Muscle layer of colon (tissue), 2 donors: Measurements from ENCODE around the gene STAMBPL1.

Experiments
- H3K27ac ChIP-seq: one replicate; pipeline ENCODE4 v1.7.0; 2013; ENCODE audit warnings: low read depth, mild to moderate bottlenecking, low read length, moderate library complexity
- H3K27me3 ChIP-seq, 2 donors: one replicate each; pipeline ENCODE4 v1.7.0; 2013; ENCODE audit warnings: low read length in 2 of 2, mild to moderate bottlenecking in 2 of 2; ENCODE audit not compliant: insufficient read depth in 2 of 2, control insufficient read depth in 1 of 2
- H3K36me3 ChIP-seq: one replicate; pipeline ENCODE4 v1.7.0; 2013; ENCODE audit warnings: mild to moderate bottlenecking, low read length; ENCODE audit not compliant: insufficient read depth
- H3K4me1 ChIP-seq: one replicate; pipeline ENCODE4 v1.7.0; 2013; ENCODE audit warnings: mild to moderate bottlenecking, low read length; ENCODE audit not compliant: insufficient read depth
- H3K4me3 ChIP-seq, 2 donors: one replicate each; pipeline ENCODE4 v1.7.0; 2013; ENCODE audit warnings: low read length in 2 of 2, low read depth in 1 of 2, mild to moderate bottlenecking in 1 of 2, moderate library complexity in 1 of 2
- H3K9ac ChIP-seq: one replicate; pipeline ENCODE4 v1.7.0; 2013; ENCODE audit warnings: low read length
- H3K9me3 ChIP-seq: one replicate; pipeline ENCODE4 v1.7.0; 2013; ENCODE audit warnings: mild to moderate bottlenecking, low read length
- donor health status: abdominal sarcoma.
- donor health status: Adenocarcinoma of cecum.

The STAMBPL1 gene

GRCh38 chr10:88858491-88858890, 21.6 kb upstream of the STAMBPL1 start:
- Histone ChIP-seq H3K27me3 (no peaks in the 10 kb centered on the region), H3K9ac (no peak overlapping the region), H3K4me3 (no peak overlapping the region), H3K36me3 (no peaks in the 10 kb centered on the region), H3K9me3 (no peaks in the 10 kb centered on the region), H3K27ac (no peak overlapping the region), H3K4me1 (no peaks in the 10 kb centered on the region)

GRCh38 chr10:88861036-88861435, 19.0 kb upstream of the STAMBPL1 start:
- Histone ChIP-seq H3K36me3 (no peaks in the 10 kb centered on the region), H3K27ac (no peak overlapping the region), H3K4me1 (no peaks in the 10 kb centered on the region), H3K4me3 (no peak overlapping the region), H3K27me3 (no peaks in the 10 kb centered on the region), H3K9ac (no peak overlapping the region), H3K9me3 (no peaks in the 10 kb centered on the region)

GRCh38 chr10:88865281-88865876, 14.7 kb upstream of the STAMBPL1 start:
- no peak overlapping the region for H3K27ac ChIP-seq

GRCh38 chr10:88866454-88866853, 13.6 kb upstream of the STAMBPL1 start:
- H3K27ac ChIP-seq: no peak overlapping the region
- H3K9ac ChIP-seq: no peak overlapping the region
- no peak overlapping the region for H3K4me3 ChIP-seq
- H3K36me3 ChIP-seq: no peaks in the 10 kb centered on the region
- H3K9me3 ChIP-seq: no peaks in the 10 kb centered on the region
- no peaks in the 10 kb centered on the region for H3K27me3 ChIP-seq
- no peaks in the 10 kb centered on the region for H3K4me1 ChIP-seq

More at GRCh38 chr10:88865281-88865876, 14.7 kb upstream of the STAMBPL1 start:
- Histone ChIP-seq H3K27me3 (no peaks in the 10 kb centered on the region), H3K9ac (no peak overlapping the region), H3K36me3 (no peaks in the 10 kb centered on the region), H3K4me1 (no peaks in the 10 kb centered on the region), H3K4me3 (no peak overlapping the region), H3K9me3 (no peaks in the 10 kb centered on the region)

GRCh38 chr10:88870089-88870488, 10.0 kb upstream of the STAMBPL1 start:
- Histone ChIP-seq H3K9ac (no peak overlapping the region), H3K4me1 (no peaks in the 10 kb centered on the region), H3K27ac (no peak overlapping the region), H3K27me3 (no peaks in the 10 kb centered on the region), H3K36me3 (no peaks in the 10 kb centered on the region), H3K4me3 (no peak overlapping the region), H3K9me3 (no peaks in the 10 kb centered on the region)

GRCh38 chr10:88873757-88874156, 6.3 kb upstream of the STAMBPL1 start:
- Histone ChIP-seq H3K4me3 (no peak overlapping the region), H3K4me1 (no peaks in the 10 kb centered on the region), H3K27me3 (no peaks in the 10 kb centered on the region), H3K9ac (no peak overlapping the region), H3K9me3 (no peaks in the 10 kb centered on the region), H3K36me3 (no peaks in the 10 kb centered on the region), H3K27ac (no peak overlapping the region)

GRCh38 chr10:88874281-88874680, 5.8 kb upstream of the STAMBPL1 start:
- Histone ChIP-seq H3K4me1 (no peaks in the 10 kb centered on the region), H3K27ac (no peak overlapping the region), H3K4me3 (no peak overlapping the region), H3K9me3 (no peaks in the 10 kb centered on the region), H3K27me3 (no peaks in the 10 kb centered on the region), H3K36me3 (no peaks in the 10 kb centered on the region), H3K9ac (no peak overlapping the region)

- Histone ChIP-seq H3K4me3 (no peak overlapping the region), H3K9me3 (no peaks in the 10 kb centered on the region), H3K27me3 (no peaks in the 10 kb centered on the region), H3K4me1 (peaks cover 4% of the 10 kb centered on the region), H3K9ac (no peak overlapping the region), H3K36me3 (no peaks in the 10 kb centered on the region), H3K27ac (no peak overlapping the region)
These were observed 5.0 kb upstream of the STAMBPL1 start for GRCh38 chr10:88875081-88875480.

GRCh38 chr10:88877298-88877697, 2.7 kb upstream of the STAMBPL1 start:
- Histone ChIP-seq H3K27ac (no peak overlapping the region), H3K27me3 (no peaks in the 10 kb centered on the region), H3K9me3 (no peaks in the 10 kb centered on the region), H3K4me3 (no peak overlapping the region), H3K4me1 (peaks cover 8% of the 10 kb centered on the region), H3K36me3 (no peaks in the 10 kb centered on the region), H3K9ac (no peak overlapping the region)

GRCh38 chr10:88880282-88881076, 434 bp downstream of the STAMBPL1 start:
- Histone ChIP-seq H3K27ac (peak overlapping the region; percentile 79), H3K36me3 (no peaks in the 10 kb centered on the region), H3K4me1 (peaks cover 8% of the 10 kb centered on the region), H3K27me3 (no peaks in the 10 kb centered on the region), H3K9me3 (no peaks in the 10 kb centered on the region), H3K4me3 (peak overlapping the region; percentile 76 to 93), H3K9ac (peak overlapping the region; percentile 68)

- H3K9ac ChIP-seq: peak overlapping the region; percentile 68
- H3K27ac ChIP-seq: peak overlapping the region; percentile 79
- H3K4me3 ChIP-seq: peak overlapping the region in 1 of 2 donors; percentile 76
- H3K27me3 ChIP-seq: no peaks in the 10 kb centered on the region
- H3K9me3 ChIP-seq: no peaks in the 10 kb centered on the region
- H3K36me3 ChIP-seq: no peaks in the 10 kb centered on the region
- peaks cover 8% of the 10 kb centered on the region for H3K4me1 ChIP-seq
These were observed 1.3 kb downstream of the STAMBPL1 start for GRCh38 chr10:88881320-88881719.
